Stimulated activated naive CD8-positive, alpha-beta T cell treated with anti-CD3 and anti-CD28 coated beads, Interleukin-15, Interleukin-2, amounts not matched to agents 100 U/mL and 50 U/mL, for 24 hours (primary cell): Measurements from ENCODE around the gene CNBD2.
"Not testable (repeated sequence)": the region's sequence is repeated elsewhere in the genome, so short reads cannot be mapped to it uniquely, and the experiment has no call there.

ENCODE experiments used
- ATAC-seq: fragments of 150-1000 bp; cut with Tn5 transposase; one replicate; pipeline ENCODE4 v1.10.0; 2021
- DNase-seq: peaks from one replicate; pipeline ENCODE4 v3.0.0; 2021

The CNBD2 gene

GRCh38 chr20:35975576-35976373, 7.4 kb downstream of the CNBD2 start:
- no peak for ATAC-seq
- no peak for DNase-seq

GRCh38 chr20:35978041-35978513, 9.7 kb downstream of the CNBD2 start:
- ATAC-seq: no peak

GRCh38 chr20:35979544-35979943, 11.2 kb downstream of the CNBD2 start:
- ATAC-seq: no peak
- DNase-seq: no peak

More at GRCh38 chr20:35978041-35978513, 9.7 kb downstream of the CNBD2 start:
- no peak for DNase-seq

- ATAC-seq: no peak
- no peak for DNase-seq
Measured at GRCh38 chr20:35981969-35982368, 13.6 kb downstream of the CNBD2 start.

GRCh38 chr20:35984382-35984781, 16.0 kb downstream of the CNBD2 start:
- no peak for DNase-seq
- ATAC-seq: no peak

GRCh38 chr20:35985806-35986205, 17.4 kb downstream of the CNBD2 start:
- ATAC-seq (no peak), DNase-seq (no peak)

- DNase-seq (no peak), ATAC-seq (no peak)
Measured at GRCh38 chr20:35988910-35989463, 20.6 kb downstream of the CNBD2 start.

GRCh38 chr20:35991142-35991771, 22.9 kb downstream of the CNBD2 start:
- no peak for ATAC-seq
- no peak for DNase-seq

- DNase-seq (peak; percentile 20), ATAC-seq (peak; percentile 79)
Measured at GRCh38 chr20:35992713-35993335, 24.4 kb downstream of the CNBD2 start.

GRCh38 chr20:35994994-35995453, 26.6 kb downstream of the CNBD2 start:
- ATAC-seq (peak; percentile 81), DNase-seq (peak; percentile 85)

- not testable (repeated sequence) for ATAC-seq, DNase-seq
Measured at GRCh38 chr20:35996492-35996891, 28.1 kb downstream of the CNBD2 start.

GRCh38 chr20:36001331-36001730, 32.9 kb downstream of the CNBD2 start:
- not testable (repeated sequence) for ATAC-seq, DNase-seq

GRCh38 chr20:36002855-36003254, 34.5 kb downstream of the CNBD2 start:
- ATAC-seq: no peak
- no peak for DNase-seq

- ATAC-seq: no peak
- no peak for DNase-seq
Measured at GRCh38 chr20:36004045-36004444, 35.7 kb downstream of the CNBD2 start.

GRCh38 chr20:36008461-36009035, 40.2 kb downstream of the CNBD2 start:
- ATAC-seq: no peak

GRCh38 chr20:36010076-36010475, 41.7 kb downstream of the CNBD2 start:
- no peak for DNase-seq
- ATAC-seq: no peak

More at GRCh38 chr20:36008461-36009035, 40.2 kb downstream of the CNBD2 start:
- DNase-seq: no peak

GRCh38 chr20:36010825-36011224, 42.4 kb downstream of the CNBD2 start:
- DNase-seq (no peak), ATAC-seq (no peak)

GRCh38 chr20:36015806-36016403, 47.5 kb downstream of the CNBD2 start:
- DNase-seq (no peak), ATAC-seq (no peak)

- DNase-seq (no peak), ATAC-seq (no peak)
Measured at GRCh38 chr20:36017048-36017951, 48.9 kb downstream of the CNBD2 start.

- no peak for ATAC-seq
- DNase-seq: no peak
Measured at GRCh38 chr20:36018208-36018988, 50.0 kb downstream of the CNBD2 start.
